Measurements from ENCODE around the gene DNAJC8. TPM values are rescaled to one million over a fixed set of nuclear protein-coding genes. Genes with fewer than 3 reads are reported as not detected.

Gene DNAJC8
- total RNA-seq, 1 experiment from 2014 or later, result 127 TPM

- intact Hi-C loops (cut with micrococcal nuclease; ENCODE audit: unreplicated experiment), result no loop called here
- no peaks in the 10 kb centered on the region for H3K9me3 ChIP-seq (ENCODE audit: control insufficient read depth, insufficient read depth, low read depth, low read length)
- H3K27me3 ChIP-seq (ENCODE audit: control insufficient read depth, insufficient read depth, low read length), result no peaks in the 10 kb centered on the region
- BruUV-seq (replicated peaks), result no TSS peak
- ATAC-seq (no peak), DNase-seq (ENCODE audit: low read depth, low spot score) (no peak)
- TF ChIP-seq POLR2AphosphoS5 (IDR thresholded peaks at IDR 0.05; ENCODE audit: low read depth, low read length), result no peak
- TF ChIP-seq REST (IDR thresholded peaks at IDR 0.05; ENCODE audit: insufficient read depth in 1 of 2, low read depth in 2 of 2, low read length in 1 of 2), result no peak
- TF ChIP-seq SIN3A (IDR thresholded peaks at IDR 0.05; ENCODE audit: borderline replicate concordance, insufficient read depth, low read depth, low read length), result no peak
- no peak for TF ChIP-seq CTCF (IDR thresholded peaks at IDR 0.05)
- no peak for TF ChIP-seq TCF7L2 (IDR thresholded peaks at IDR 0.05; ENCODE audit: low read depth, low read length)
- no peak overlapping the region for H3K4me3 ChIP-seq (ENCODE audit: low read depth in 2 of 2, low read length in 2 of 2)
- peaks cover 10% of the 10 kb centered on the region for H3K4me1 ChIP-seq (ENCODE audit: control insufficient read depth, insufficient read depth, low read length)
- ChIA-PET CTCF (interaction anchor here (0.5 kb wide), 1 partner anchor 374 kb away, joined by 3 read pairs; no protein-coding TSS in a partner anchor), POLR2A (no interaction called here)
- H3K36me3 ChIP-seq (ENCODE audit: control insufficient read depth, insufficient read depth, low read length), result no peaks in the 10 kb centered on the region
- in situ Hi-C loops (cut with HindIII; ENCODE audit: low pct_unique_long_range_greater_than_20kb, low sequenced_read_pairs), result no loop called here
- no peak overlapping the region for H3K27ac ChIP-seq (ENCODE audit: low read length)
These were observed 58.9 kb downstream of the DNAJC8 start for GRCh38 chr1:28173980-28174297.

DNA sequence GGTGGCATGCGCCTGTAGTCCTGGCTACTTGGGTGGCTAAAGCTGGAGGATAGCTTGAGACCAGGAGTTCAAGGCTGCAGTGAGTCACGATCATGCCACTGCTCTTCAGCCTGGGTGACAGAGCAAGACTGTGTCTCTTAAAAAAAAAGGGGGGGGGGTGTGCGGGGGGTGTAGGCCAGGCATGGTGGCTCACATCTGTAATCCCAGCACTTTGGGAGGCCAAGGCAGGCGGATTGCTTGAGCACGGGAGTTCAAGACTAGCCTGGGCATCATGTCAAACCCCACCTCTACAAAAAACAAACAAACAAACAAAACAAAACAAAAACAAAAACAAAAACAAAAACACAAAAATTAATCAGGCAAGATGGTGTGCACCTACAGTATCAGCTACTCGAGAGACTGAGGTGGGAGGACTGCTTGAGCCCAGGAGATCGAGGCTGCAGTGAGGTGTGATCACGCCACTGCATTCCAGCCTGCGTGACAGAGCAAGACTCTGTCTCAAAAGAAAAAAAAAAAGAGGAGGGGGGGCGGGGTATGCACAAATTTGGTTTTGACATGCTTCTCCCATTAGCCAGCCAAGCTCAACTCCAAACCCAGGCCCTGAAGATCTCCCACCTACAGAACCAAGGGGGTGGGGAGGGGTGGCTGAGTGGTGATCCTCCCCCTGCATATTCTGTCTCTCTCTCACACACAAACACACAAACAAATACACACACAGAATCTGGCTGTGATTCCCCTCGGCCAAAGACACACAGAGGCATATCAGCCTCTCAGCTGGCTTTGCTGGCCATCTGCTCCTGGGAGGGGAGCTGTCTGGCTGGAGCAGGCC, 59.5 kb downstream of the DNAJC8 start:
- DNase-seq (ENCODE audit: low read depth, low spot score) (no peak), ATAC-seq (no peak)
- no peaks in the 10 kb centered on the region for H3K27me3 ChIP-seq (ENCODE audit: control insufficient read depth, insufficient read depth, low read length)
- TF ChIP-seq CTCF (IDR thresholded peaks at IDR 0.05) (no peak), POLR2AphosphoS5 (IDR thresholded peaks at IDR 0.05; ENCODE audit: low read depth, low read length) (no peak), REST (IDR thresholded peaks at IDR 0.05; ENCODE audit: insufficient read depth in 1 of 2, low read depth in 2 of 2, low read length in 1 of 2) (no peak), TCF7L2 (IDR thresholded peaks at IDR 0.05; ENCODE audit: low read depth, low read length) (no peak), SIN3A (IDR thresholded peaks at IDR 0.05; ENCODE audit: borderline replicate concordance, insufficient read depth, low read depth, low read length) (no peak)
- H3K27ac ChIP-seq (ENCODE audit: low read length), result no peak overlapping the region
- ChIA-PET CTCF (interaction anchor here (0.5 kb wide), 1 partner anchor 375 kb away, joined by 3 read pairs; no protein-coding TSS in a partner anchor), POLR2A (no interaction called here)
- in situ Hi-C loops (cut with HindIII; ENCODE audit: low pct_unique_long_range_greater_than_20kb, low sequenced_read_pairs), result no loop called here
- H3K4me3 ChIP-seq (ENCODE audit: low read depth in 2 of 2, low read length in 2 of 2), result no peak overlapping the region
- BruUV-seq (replicated peaks), result no TSS peak
- no peaks in the 10 kb centered on the region for H3K36me3 ChIP-seq (ENCODE audit: control insufficient read depth, insufficient read depth, low read length)
- H3K9me3 ChIP-seq (ENCODE audit: control insufficient read depth, insufficient read depth, low read depth, low read length), result no peaks in the 10 kb centered on the region
- peaks cover 10% of the 10 kb centered on the region for H3K4me1 ChIP-seq (ENCODE audit: control insufficient read depth, insufficient read depth, low read length)
- intact Hi-C loops (cut with micrococcal nuclease; ENCODE audit: unreplicated experiment), result no loop called here

Data from Panc1 (cell line).